Activated T-cell treated with anti-CD3 and anti-CD28 coated beads, Interleukin-2, amount 50 U/mL, for 72 hours (primary cell): ENCODE results near the gene MYRIP. TPM values are rescaled to one million over a fixed set of nuclear protein-coding genes. Genes with fewer than 3 reads are reported as not detected.

ENCODE experiments used
- ATAC-seq, 2 donors: fragments of 150-1000 bp; cut with Tn5 transposase; replicated peaks in 1 of 2; 2 replicates each; pipeline ENCODE4 v1.10.0; 2021; ENCODE audit warnings: moderate library complexity in 2 of 2, mild to moderate bottlenecking in 1 of 2
- DNase-seq, 2 donors: peaks; one replicate each; pipeline ENCODE4 v3.0.0; 2021 to 2022; ENCODE audit warnings: mixed read lengths in 1 of 2
- H3K27ac Mint-ChIP-seq: one replicate; pipeline ENCODE4 v1.8.0; 2022; ENCODE audit warnings: mild to moderate bottlenecking, moderate library complexity, mixed read lengths
- H3K27me3 Mint-ChIP-seq: one replicate; pipeline ENCODE4 v1.8.0; 2022; ENCODE audit warnings: low read depth, mixed read lengths
- H3K36me3 Mint-ChIP-seq, 2 donors: one replicate each; pipeline ENCODE4 v1.8.0; 2022; ENCODE audit warnings: mixed read lengths in 2 of 2, mild to moderate bottlenecking in 1 of 2; ENCODE audit not compliant: insufficient read depth in 2 of 2
- H3K4me1 Mint-ChIP-seq: one replicate; pipeline ENCODE4 v1.8.0; 2022; ENCODE audit warnings: low read depth, mixed read lengths
- H3K4me3 Mint-ChIP-seq, 2 donors: one replicate each; pipeline ENCODE4 v1.8.0; 2022; ENCODE audit warnings: mild to moderate bottlenecking in 2 of 2, mixed read lengths in 2 of 2, moderate library complexity in 2 of 2
- H3K9me3 Mint-ChIP-seq, 2 donors: one replicate each; pipeline ENCODE4 v1.8.0; 2022; ENCODE audit warnings: mixed read lengths in 2 of 2
- total RNA-seq, 2 donors: library from RNA; stranded (reverse); gene quantifications; one replicate each; pipeline ENCODE4 v1.2.3, GENCODE V29; 2022

Gene MYRIP
- total RNA-seq, 2 donors from 2014 or later: not detected

- Mint-ChIP-seq H3K4me1 (no peaks in the 10 kb centered on the region), H3K9me3 (no peaks in the 10 kb centered on the region), H3K27ac (no peak overlapping the region), H3K36me3 (no peaks in the 10 kb centered on the region), H3K27me3 (no peaks in the 10 kb centered on the region), H3K4me3 (no peak overlapping the region)
- DNase-seq (no peak), ATAC-seq (no peak)
These were observed 110.9 kb downstream of the MYRIP start for GRCh38 chr3:39920271-39920670.

- Mint-ChIP-seq H3K27ac (no peak overlapping the region), H3K4me3 (no peak overlapping the region), H3K4me1 (no peaks in the 10 kb centered on the region), H3K9me3 (no peaks in the 10 kb centered on the region), H3K27me3 (no peaks in the 10 kb centered on the region), H3K36me3 (no peaks in the 10 kb centered on the region)
- ATAC-seq (no peak), DNase-seq (no peak)
These were observed 118.1 kb downstream of the MYRIP start for GRCh38 chr3:39927479-39927878.

GRCh38 chr3:39933986-39934693 lies 124.7 kb downstream of the MYRIP start:
- Mint-ChIP-seq H3K27ac (no peak overlapping the region), H3K4me3 (no peak overlapping the region), H3K27me3 (no peaks in the 10 kb centered on the region), H3K36me3 (no peaks in the 10 kb centered on the region), H3K9me3 (no peaks in the 10 kb centered on the region), H3K4me1 (no peaks in the 10 kb centered on the region)
- ATAC-seq: no peak
- no peak for DNase-seq

- no peaks in the 10 kb centered on the region for H3K4me1 Mint-ChIP-seq
- ATAC-seq (no peak), DNase-seq (no peak)
- H3K27ac Mint-ChIP-seq: no peak overlapping the region
- no peak overlapping the region for H3K4me3 Mint-ChIP-seq
- no peaks in the 10 kb centered on the region for H3K27me3 Mint-ChIP-seq
- H3K36me3 Mint-ChIP-seq: no peaks in the 10 kb centered on the region
- no peaks in the 10 kb centered on the region for H3K9me3 Mint-ChIP-seq
These were observed 125.3 kb downstream of the MYRIP start for GRCh38 chr3:39934696-39935095.

GRCh38 chr3:39935261-39935660 lies 125.9 kb downstream of the MYRIP start:
- DNase-seq: no peak
- no peak for ATAC-seq
- Mint-ChIP-seq H3K36me3 (no peaks in the 10 kb centered on the region), H3K27me3 (no peaks in the 10 kb centered on the region), H3K4me1 (no peaks in the 10 kb centered on the region), H3K4me3 (no peak overlapping the region), H3K27ac (no peak overlapping the region), H3K9me3 (no peaks in the 10 kb centered on the region)

GRCh38 chr3:39936848-39937247 lies 127.4 kb downstream of the MYRIP start:
- no peaks in the 10 kb centered on the region for H3K9me3 Mint-ChIP-seq
- no peaks in the 10 kb centered on the region for H3K27me3 Mint-ChIP-seq
- H3K27ac Mint-ChIP-seq: no peak overlapping the region
- H3K4me1 Mint-ChIP-seq: no peaks in the 10 kb centered on the region
- no peak overlapping the region for H3K4me3 Mint-ChIP-seq
- DNase-seq (no peak), ATAC-seq (no peak)
- no peaks in the 10 kb centered on the region for H3K36me3 Mint-ChIP-seq

- Mint-ChIP-seq H3K36me3 (no peaks in the 10 kb centered on the region), H3K27me3 (peaks cover under 1% of the 10 kb centered on the region)
These were observed 127.9 kb downstream of the MYRIP start for GRCh38 chr3:39937315-39937714.

GRCh38 chr3:39937874-39938273 lies 128.5 kb downstream of the MYRIP start:
- DNase-seq (no peak), ATAC-seq (no peak)
- peaks cover 6% of the 10 kb centered on the region for H3K27me3 Mint-ChIP-seq
- no peaks in the 10 kb centered on the region for H3K9me3 Mint-ChIP-seq
- H3K4me3 Mint-ChIP-seq: no peak overlapping the region
- H3K4me1 Mint-ChIP-seq: no peaks in the 10 kb centered on the region
- H3K36me3 Mint-ChIP-seq: no peaks in the 10 kb centered on the region
- H3K27ac Mint-ChIP-seq: no peak overlapping the region

More at GRCh38 chr3:39937315-39937714, 127.9 kb downstream of the MYRIP start:
- ATAC-seq: no peak
- H3K27ac Mint-ChIP-seq: no peak overlapping the region
- H3K4me1 Mint-ChIP-seq: no peaks in the 10 kb centered on the region
- H3K4me3 Mint-ChIP-seq: no peak overlapping the region
- no peak for DNase-seq
- no peaks in the 10 kb centered on the region for H3K9me3 Mint-ChIP-seq

- no peak overlapping the region for H3K4me3 Mint-ChIP-seq
- peaks cover 0 to under 1% of the 10 kb centered on the region in 2 donors for H3K9me3 Mint-ChIP-seq
These were observed 132.5 kb downstream of the MYRIP start for GRCh38 chr3:39941931-39942330.

GRCh38 chr3:39960515-39961191 lies 151.2 kb downstream of the MYRIP start:
- Mint-ChIP-seq H3K36me3 (no peaks in the 10 kb centered on the region), H3K9me3 (no peaks in the 10 kb centered on the region), H3K27me3 (no peaks in the 10 kb centered on the region), H3K4me1 (no peaks in the 10 kb centered on the region), H3K27ac (no peak overlapping the region), H3K4me3 (no peak overlapping the region)
- DNase-seq (no peak), ATAC-seq (no peak)

More at GRCh38 chr3:39941931-39942330, 132.5 kb downstream of the MYRIP start:
- Mint-ChIP-seq H3K36me3 (no peaks in the 10 kb centered on the region), H3K4me1 (no peaks in the 10 kb centered on the region), H3K27me3 (peaks cover 7% of the 10 kb centered on the region), H3K27ac (no peak overlapping the region)
- DNase-seq (no peak), ATAC-seq (no peak)

- Mint-ChIP-seq H3K36me3 (no peaks in the 10 kb centered on the region), H3K27me3 (no peaks in the 10 kb centered on the region), H3K27ac (no peak overlapping the region), H3K4me3 (no peak overlapping the region), H3K4me1 (no peaks in the 10 kb centered on the region), H3K9me3 (no peaks in the 10 kb centered on the region)
- ATAC-seq (no peak), DNase-seq (no peak)
These were observed 151.8 kb downstream of the MYRIP start for GRCh38 chr3:39961230-39961629.

- DNase-seq: no peak
- Mint-ChIP-seq H3K4me3 (no peak overlapping the region), H3K9me3 (no peaks in the 10 kb centered on the region), H3K27me3 (no peaks in the 10 kb centered on the region), H3K4me1 (no peaks in the 10 kb centered on the region), H3K27ac (no peak overlapping the region), H3K36me3 (no peaks in the 10 kb centered on the region)
- no peak for ATAC-seq
These were observed 153.2 kb downstream of the MYRIP start for GRCh38 chr3:39962581-39962980.

- DNase-seq (no peak), ATAC-seq (no peak)
- Mint-ChIP-seq H3K27ac (no peak overlapping the region), H3K4me1 (no peaks in the 10 kb centered on the region), H3K9me3 (peaks cover 0 to 1% of the 10 kb centered on the region in 2 donors), H3K27me3 (no peaks in the 10 kb centered on the region), H3K36me3 (no peaks in the 10 kb centered on the region), H3K4me3 (no peak overlapping the region)
These were observed 156.1 kb downstream of the MYRIP start for GRCh38 chr3:39965461-39965860.

GRCh38 chr3:39965997-39966396 lies 156.6 kb downstream of the MYRIP start:
- Mint-ChIP-seq H3K36me3 (no peaks in the 10 kb centered on the region), H3K9me3 (peaks cover 0 to 1% of the 10 kb centered on the region in 2 donors), H3K4me3 (no peak overlapping the region), H3K27me3 (no peaks in the 10 kb centered on the region), H3K27ac (no peak overlapping the region), H3K4me1 (no peaks in the 10 kb centered on the region)
- DNase-seq: no peak
- ATAC-seq: no peak
